Sigmoid colon (tissue), 4 donors: ENCODE measurements around the gene MRPL46.

Source experiments
- EP300 ChIP-seq, 4 donors: sonication (generic); formaldehyde crosslinking; IDR thresholded peaks; one replicate each; pipeline ENCODE4 v1.6.1; 2017; ENCODE audit warnings: antibody characterized with exemption in 4 of 4
- POLR2A ChIP-seq, 2 donors: fragments of 450-650 bp; IDR thresholded peaks; one replicate each; pipeline ENCODE4 v1.6.1; 2016; ENCODE audit warnings: antibody characterized with exemption in 2 of 2, mild to moderate bottlenecking in 2 of 2, moderate library complexity in 2 of 2
- TF ChIP-seq, protein P1 (sequence below), 4 experiments: fragments of 450-650 bp in 3 of 4; fragments of 200-600 bp in 1 of 4; IDR thresholded peaks; one replicate each; pipeline ENCODE4 v1.5.1; 2016 to 2019; ENCODE audit warnings: antibody characterized with exemption in 4 of 4, mild to moderate bottlenecking in 3 of 4, moderate library complexity in 2 of 4

GRCh38 chr15:88428053-88428452, 39.1 kb downstream of the MRPL46 start:
- TF ChIP-seq EP300 (IDR thresholded peaks at IDR 0.05) = no peak
- TF ChIP-seq, protein P1, sequence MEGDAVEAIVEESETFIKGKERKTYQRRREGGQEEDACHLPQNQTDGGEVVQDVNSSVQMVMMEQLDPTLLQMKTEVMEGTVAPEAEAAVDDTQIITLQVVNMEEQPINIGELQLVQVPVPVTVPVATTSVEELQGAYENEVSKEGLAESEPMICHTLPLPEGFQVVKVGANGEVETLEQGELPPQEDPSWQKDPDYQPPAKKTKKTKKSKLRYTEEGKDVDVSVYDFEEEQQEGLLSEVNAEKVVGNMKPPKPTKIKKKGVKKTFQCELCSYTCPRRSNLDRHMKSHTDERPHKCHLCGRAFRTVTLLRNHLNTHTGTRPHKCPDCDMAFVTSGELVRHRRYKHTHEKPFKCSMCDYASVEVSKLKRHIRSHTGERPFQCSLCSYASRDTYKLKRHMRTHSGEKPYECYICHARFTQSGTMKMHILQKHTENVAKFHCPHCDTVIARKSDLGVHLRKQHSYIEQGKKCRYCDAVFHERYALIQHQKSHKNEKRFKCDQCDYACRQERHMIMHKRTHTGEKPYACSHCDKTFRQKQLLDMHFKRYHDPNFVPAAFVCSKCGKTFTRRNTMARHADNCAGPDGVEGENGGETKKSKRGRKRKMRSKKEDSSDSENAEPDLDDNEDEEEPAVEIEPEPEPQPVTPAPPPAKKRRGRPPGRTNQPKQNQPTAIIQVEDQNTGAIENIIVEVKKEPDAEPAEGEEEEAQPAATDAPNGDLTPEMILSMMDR (IDR thresholded peaks at IDR 0.05) = no peak
- TF ChIP-seq POLR2A (IDR thresholded peaks at IDR 0.05) = no peak
